GM18867 (cell line): ENCODE data around the gene RFC3.
"Not testable (repeated sequence)": the region's sequence is repeated elsewhere in the genome, so short reads cannot be mapped to it uniquely, and the experiment has no call there.

Source experiments
- ATAC-seq: cut with Tn5 transposase; IDR thresholded peaks from one replicate; pipeline ENCODE4 v1.9.1; 2021; ENCODE audit warnings: mild to moderate bottlenecking, moderate library complexity; ENCODE audit not compliant: unreplicated experiment

The RFC3 gene, protein sequence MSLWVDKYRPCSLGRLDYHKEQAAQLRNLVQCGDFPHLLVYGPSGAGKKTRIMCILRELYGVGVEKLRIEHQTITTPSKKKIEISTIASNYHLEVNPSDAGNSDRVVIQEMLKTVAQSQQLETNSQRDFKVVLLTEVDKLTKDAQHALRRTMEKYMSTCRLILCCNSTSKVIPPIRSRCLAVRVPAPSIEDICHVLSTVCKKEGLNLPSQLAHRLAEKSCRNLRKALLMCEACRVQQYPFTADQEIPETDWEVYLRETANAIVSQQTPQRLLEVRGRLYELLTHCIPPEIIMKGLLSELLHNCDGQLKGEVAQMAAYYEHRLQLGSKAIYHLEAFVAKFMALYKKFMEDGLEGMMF

DNA sequence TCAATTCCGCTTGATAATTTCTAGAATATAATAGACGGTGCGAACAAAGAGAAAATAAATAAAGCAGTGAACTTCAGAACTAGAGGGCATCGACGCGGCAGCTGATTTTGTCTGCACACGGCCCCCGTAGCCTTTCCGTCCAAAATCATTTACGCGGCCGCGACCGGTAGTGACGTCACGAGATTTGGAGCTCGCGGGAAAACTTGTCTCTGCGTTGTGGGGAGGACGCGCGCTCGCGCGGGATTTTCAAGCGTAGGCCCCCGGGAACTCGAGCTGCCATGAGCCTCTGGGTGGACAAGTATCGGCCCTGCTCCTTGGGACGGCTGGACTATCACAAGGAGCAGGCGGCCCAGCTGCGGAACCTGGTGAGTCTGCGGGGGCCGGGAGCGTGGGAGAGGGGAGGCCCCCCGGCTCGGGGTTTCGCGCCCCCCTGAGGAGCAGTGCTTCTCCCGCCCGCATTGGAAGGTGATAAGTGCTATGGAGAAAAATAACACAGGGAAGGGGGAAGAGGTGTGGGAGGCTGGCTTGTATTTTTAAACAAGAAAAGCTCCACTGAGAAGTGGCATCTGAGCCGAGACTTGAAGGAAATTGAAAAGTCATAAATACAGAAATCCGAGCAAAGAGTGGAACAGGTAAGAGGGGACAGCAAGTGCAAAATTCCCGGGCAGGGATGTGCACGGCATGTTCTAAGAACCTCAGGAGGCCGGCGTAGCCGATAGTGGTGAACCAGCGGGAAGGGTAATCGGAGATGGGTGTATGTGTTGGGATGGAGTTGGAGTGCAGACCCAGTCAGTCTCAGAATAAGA is at the start of gene RFC3:
Gene RFC3, plus strand, starts transcription at position 249 of the 806 bp plus-strand sequence. Its CDS starts 30 bp downstream, at position 279.
- peak; percentile 94 for ATAC-seq

DNA sequence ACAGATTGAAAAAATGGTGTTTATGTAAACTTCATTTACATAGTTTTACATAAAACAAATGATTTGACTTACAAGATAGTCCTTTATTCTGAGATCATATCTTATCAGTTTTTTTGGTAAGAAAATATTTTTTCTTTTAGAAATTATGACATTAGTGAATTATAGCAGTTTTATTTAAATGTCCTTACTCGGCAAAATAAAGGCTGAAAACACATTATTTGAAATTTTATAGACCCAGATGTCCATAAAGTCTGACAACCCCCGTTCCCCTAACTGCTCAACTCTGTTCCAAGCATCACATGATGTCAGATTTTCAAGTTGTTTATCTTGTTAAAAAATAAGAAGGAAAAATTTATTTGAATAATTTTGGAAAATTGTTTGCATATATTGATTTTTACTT is 46.7 kb upstream of the RFC3 start:
- no peak for ATAC-seq

DNA sequence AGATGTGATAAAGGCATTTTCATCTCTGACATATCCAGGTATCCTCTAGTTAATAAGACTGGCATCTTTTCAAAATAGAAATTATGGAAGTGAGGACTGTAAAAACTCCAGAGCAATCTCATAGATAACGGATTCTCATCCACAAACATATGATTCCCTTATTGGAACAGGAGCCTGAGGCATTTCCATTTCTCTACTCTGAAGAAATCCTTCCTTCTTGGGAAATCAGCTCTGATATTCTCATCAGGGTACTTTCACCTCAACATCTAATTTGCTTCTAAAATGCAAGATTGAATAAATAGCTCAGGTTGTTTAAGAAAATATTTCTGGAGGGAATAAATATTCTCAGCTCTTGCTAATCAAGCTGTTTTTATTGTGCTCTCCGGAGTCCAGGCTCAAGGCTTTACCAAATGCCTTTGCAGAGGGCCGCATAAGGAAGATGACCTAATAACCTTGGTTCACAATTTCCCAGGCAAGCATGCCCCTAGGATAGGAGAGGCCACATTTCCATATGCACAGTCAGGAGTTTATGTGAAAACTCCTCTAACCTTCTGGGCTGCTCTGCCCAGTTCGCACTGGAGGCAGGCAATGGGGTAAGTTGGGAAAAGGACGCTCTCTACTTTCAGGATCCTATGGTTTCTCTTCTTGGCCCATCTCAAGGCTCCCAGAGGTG is 44.0 kb upstream of the RFC3 start:
- ATAC-seq, result no peak

DNA sequence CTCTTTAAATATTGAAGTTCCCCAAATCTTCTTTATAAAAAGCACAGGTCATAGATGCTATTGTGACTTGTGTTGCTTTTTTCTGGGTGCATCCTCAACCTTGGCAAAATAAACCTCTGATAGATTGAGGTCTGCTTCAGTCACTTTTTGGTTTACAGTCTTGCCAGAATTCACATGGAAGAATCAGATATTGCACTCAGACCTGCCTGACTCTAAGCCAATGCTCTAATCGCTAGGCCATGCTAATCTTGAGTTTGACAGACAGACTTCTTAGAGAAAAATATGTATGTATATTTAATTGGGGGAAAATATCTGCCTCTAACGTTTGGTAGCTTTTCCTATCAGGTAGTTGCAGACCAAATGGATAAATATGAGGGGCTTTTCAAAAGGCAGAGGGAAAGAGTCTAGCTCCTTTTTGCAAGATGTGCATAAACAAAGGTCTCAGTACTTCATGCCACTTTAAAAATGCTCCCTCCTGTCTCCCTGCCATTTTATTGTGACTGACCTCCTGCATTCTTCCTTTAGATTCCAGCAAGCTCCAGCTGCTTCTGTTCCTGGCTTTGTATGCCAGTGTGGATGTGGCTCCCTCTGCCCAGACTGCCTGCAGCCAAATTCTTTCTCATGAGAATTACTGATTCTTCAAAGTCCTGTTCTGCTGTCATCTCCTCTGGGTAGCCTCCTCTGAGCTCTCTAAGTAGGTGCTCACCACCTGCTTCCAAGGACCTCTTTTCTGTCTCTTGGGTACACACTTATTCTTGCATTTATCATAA is 42.4 kb upstream of the RFC3 start:
- ATAC-seq, result no peak

DNA sequence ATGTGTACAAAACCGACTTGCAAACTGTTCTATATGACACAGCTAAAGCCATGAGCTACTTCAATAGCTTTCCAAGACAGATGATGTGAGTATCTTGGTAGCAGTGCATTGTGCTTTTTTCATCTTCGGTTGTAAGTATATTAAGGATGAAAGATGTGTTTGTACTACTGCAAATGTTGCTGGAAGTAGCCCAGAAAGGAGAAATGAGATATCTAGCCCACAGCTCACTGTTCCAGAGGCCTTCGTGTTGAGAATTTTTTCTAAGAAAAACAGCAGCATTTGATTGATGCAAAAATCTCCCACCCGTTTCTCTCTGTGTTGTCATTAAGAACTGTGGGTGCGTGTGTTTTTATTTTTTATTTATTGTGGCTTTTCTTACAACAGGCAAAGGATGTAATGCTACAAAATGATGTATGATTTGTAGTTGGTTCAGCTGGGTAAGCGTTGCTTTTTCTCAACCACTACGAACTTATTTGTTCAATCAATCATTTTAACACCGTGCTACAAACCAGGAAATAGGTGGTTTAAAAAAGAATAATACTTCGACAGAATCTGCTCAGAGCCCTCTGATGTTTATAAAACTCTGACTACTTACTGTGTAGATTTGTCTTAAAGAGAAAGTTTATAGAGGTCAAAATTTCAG is 41.6 kb upstream of the RFC3 start:
- ATAC-seq, result no peak

DNA sequence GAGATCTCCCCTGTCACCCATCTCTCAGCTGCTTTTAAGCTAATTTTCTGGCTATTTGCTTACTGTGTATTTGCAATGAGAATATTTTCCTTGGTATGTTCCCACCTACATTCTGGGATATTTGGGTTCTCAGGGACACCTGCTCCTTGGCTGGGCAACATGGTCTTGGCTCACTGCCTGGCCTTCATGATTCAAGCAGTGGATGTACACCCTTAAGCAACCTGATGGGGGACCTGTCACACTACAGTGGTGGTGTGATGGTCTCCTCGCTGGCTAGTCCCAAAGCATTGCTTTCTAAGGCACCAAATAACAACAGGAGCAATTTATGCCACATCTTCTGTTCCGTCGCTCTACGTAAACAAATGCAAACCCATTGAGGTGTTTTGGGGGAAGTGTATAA is 35.3 kb upstream of the RFC3 start:
- no peak for ATAC-seq

DNA sequence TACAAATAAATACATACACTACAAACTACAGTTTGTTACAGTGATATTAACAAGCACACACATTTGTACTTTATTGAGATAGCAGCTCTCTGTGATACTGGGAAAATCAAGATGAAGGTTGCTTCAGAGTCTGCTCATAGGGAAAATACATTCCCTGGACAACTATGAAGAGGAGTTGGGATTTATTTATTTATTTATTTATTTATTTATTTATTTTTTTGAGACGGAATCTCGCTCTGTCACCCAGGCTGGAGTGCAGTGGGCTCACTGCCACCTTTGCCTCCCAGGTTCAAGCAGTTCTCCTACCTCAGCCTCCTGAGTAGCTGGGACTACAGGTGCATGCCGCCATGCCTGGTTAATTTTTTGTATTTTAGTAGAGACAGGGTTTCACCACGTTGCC is 34.7 kb upstream of the RFC3 start:
- ATAC-seq, result not testable (repeated sequence)

DNA sequence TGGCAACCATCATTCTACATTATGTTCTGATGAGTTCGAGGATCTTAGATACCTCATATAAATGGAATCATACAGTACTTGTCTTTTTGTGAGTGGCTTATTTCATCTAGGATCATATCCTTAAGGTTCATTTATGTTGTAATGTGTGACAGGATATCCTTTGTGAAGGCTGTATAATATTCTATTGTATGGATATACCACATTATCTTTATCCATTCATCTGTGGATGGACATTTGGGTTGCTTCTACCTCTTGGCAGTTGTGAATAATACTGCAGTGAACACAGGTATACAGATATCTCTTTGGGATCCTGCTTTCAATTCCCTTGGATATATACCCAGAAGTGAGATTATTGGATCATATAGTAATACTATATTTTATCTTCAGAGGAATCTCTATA is 33.2 kb upstream of the RFC3 start:
- ATAC-seq, result no peak

DNA sequence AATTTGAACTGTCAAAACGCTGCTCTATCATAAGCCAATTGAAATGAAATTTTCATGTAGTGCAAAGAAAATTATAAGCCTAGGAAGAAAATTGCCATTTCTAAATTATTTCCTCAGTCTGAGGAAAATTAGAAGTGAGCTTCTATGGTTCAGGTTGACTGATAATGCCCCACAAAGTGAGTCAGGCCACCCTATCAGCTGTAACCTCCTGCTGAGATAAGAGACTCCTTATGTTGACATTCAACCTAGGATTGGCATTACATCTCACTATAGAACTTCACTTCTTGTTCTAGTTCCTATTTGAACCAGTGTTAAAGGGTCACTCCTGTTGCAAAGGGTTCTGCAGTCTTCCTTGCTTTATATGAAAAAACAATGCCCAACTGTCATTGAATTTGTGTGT is 32.6 kb upstream of the RFC3 start:
- ATAC-seq, result no peak

DNA sequence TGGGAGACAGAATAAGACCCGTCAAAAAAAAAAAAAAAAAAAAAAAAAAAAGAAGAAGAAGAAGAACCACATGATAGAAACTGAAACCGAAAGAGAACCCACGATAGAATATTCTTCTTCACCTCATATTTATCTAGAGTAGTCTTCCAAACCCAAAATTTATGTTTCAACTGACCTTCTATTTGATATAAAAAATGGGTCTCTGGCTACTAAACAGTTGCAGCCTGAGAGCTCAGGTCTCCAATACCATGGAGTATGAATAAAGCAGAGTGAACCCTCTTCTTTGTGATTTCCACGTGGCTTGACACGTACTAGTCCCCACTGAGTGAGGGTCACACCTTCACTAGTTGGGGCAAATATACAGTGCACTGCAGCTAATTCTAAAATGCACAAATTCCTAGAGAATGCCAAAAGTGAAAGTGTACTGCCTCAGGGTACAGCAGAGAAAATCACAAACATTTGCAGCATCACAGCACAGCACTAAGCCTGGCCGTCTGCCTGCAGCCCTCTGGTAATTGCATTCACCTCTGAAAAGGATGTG is 30.8 kb upstream of the RFC3 start:
- ATAC-seq, result peak; percentile 57

DNA sequence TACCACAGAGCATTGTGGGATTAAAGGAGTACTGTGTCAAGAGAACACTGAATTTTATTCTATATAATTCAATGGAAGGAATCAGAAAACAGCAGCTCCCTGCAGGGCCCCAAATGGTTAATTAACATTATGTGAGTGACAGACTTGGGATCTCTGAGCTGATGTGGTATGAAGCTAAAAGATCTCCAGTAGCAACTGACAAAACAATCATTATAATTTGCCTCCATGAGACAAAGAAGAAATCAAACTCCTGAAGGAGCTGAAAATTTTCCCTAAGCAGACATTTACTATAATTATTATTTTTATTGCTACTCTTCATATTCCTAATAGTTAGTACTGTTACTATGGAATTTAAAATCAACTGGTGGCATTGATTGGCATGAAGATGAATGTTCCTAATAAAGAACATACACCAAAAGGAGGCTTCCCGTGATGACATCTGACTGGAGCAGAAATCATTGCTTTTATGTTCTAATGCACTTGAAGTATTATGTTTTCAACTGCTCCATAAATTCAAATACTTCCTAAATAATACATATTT is 28.8 kb upstream of the RFC3 start:
- ATAC-seq, result no peak

DNA sequence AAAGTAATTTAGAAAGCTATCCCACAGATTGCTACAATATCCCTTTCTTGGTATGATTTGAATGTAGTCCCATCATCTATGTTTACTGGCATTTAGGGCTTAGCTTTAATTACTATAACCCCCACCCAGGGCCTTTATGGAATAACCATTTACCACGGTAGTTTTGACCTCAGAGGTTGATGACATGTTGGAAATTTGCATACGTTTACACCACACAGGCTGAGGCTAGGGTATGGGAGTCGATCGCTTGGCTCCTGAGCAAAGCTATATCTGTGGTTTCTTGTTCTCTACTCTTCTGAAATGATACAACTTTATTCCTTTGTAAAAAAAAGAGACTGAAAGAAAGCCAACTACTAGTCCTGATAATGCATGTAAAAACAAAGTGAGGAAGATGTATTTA is 28.2 kb upstream of the RFC3 start:
- no peak for ATAC-seq

DNA sequence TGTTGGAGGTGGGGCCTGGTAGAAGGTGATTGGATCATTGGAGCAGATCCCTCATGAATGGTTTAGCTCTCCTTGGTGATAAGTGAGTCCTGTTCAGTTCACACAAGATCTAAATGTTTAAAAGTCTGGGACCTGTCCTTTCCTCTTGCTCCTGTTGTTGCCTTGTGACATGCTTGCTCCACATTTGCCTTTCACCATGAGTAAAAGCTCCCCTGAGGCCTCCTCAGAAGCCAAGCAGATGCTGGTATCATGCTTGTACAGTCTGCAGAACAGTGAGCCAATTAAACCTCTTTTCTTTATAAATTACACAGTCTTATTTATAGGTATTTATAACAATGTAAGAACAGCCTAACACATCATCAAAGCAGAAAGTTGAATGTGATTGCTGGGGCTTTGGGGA is 24.2 kb upstream of the RFC3 start:
- no peak for ATAC-seq

DNA sequence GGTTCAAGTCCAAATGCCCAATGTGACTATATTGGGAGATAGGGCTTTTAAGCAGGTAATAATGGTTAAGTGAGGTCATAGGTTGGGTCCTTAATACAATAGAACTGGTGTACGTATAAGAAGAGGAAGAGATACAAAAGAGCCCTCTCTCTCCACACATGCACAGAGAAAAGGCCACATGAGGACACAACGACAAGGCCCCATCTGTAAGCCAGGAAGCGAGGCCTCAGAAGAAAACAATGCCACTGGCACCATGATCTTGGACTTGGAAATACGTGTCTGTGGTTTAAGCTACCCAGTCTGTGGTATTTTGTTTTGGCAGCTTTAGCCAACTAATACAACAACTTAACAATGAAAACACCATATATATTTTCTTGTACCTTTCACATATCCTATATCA is 23.4 kb upstream of the RFC3 start:
- ATAC-seq, result no peak

DNA sequence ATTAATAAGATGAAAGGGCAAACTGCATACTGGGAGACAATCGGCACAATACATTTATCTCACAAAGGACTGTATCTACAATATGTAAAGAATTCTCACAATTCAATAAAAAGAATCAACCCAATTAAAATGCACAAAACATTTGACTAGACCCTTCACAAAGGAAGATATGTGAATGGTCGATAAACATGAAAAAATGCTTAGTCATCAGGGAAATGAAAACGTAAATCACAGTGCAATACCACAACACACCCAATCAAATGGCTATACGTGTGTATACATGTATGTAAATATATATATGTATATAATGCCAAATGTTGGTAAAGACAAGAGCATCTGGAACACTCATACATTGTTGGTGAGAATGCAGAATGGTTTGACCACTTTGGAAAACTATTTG is 21.9 kb upstream of the RFC3 start:
- no peak for ATAC-seq

DNA sequence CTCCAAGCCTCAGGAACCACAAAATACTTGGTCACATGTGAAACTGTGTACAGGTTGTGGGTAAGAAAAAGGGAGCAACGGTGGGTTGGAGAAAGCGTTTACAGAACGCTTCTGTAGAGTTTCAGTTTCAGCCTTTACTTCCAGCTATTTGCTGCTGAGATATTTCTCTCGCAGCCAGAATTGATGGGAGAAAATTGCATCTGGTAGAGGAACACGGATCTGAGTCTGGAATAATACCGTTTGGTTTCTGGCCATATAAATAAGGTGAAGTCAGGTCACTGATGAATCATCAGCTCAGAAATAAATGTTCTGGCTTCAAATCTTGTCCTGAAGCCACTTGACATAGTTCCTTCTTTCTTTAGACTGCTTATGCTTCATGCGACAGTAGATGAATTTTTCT is 20.3 kb upstream of the RFC3 start:
- no peak for ATAC-seq

DNA sequence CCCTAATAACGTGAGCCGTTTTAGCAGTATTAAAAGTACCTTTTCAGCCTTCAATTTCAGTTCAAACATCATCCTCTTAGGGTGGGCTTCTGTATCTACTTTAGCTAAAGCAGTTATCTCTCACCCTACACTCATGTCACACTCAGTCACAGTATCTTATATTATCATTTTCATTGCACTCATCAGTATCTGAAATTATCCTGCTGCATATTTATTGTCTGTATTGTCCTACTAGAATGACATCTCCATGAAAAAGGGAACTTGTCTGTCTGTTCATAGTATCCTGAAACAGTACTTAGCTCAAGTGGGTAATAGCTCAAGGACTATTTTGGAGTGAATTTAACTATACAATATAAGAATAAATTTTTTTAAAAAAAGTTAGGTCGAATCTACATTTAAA is 19.9 kb upstream of the RFC3 start:
- ATAC-seq, result no peak

DNA sequence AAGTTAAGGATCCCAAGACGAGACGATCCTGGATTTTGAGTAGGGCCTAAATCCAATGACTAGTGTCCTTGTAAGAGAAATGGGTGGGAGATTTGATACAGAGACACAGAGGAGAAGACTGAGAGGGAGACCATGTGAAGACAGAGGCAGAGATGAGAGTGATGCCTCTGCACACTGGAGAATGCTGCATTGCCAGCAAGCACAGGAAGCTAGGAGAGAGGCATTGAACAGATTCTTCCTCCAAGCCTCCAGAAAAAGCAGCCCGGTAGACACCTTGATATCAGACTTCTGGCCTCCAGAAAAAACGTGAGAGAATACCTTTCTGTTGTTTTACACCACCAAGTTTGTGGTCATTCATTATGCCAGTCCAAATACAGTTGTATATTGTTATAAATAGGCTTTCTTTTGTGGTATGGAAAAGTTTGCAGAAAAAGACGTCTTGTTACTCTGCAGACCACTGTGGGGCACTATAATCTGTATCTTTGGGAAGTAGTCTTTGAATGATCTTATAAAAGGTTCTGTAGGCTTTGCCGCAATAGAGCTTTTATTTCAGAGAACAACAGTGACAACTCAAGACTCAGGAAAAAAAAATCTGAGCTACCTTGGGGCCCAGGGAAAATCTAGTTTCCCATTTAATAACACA is 17.9 kb upstream of the RFC3 start:
- no peak for ATAC-seq

DNA sequence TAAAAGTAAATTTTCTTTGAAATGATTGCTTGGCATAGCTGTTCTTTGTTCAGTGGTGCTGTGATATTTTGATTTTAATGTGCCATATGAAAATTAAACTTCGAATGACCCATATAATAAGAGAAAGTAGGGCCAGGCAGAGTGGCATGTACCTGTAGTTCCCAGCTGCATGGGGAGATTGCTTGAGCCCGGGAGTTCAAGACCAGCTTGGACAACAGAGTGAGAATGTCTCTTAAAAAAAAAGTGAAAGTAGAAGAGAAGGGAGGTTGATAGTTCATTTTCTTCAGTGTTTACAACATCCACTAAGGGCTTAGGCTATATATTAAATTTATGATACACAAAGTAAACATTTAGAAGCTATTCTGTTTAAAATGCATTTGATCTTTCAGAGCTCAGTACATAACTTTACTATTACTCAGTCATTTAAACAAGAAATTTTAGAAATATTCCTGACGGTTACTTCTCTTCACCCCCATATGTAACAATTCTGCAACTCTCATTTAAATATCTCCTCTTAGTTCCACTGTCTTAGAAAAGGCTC is 17.2 kb upstream of the RFC3 start:
- ATAC-seq, result no peak
